ENCODE measurements around the gene IMMP2L.

Gene IMMP2L

GRCh38 chr7:110719741-110720140 is 842.6 kb downstream of the IMMP2L start:
- H3K27me3 ChIP-seq (ENCODE audit: low read length), result no peaks in the 10 kb centered on the region
- no peak overlapping the region for H2AFZ ChIP-seq (ENCODE audit: low read depth, low read length, severe bottlenecking)
- H4K20me1 ChIP-seq (ENCODE audit: low read depth, low read length), result no peaks in the 10 kb centered on the region
- no peak for TF ChIP-seq CTCF (IDR thresholded peaks at IDR 0.05; ENCODE audit: insufficient read depth, low read length, poor library complexity, severe bottlenecking)
- TF ChIP-seq EZH2phosphoT487 (conservative IDR thresholded peaks at IDR 0.05; ENCODE audit: low read length), result no peak
- no peaks in the 10 kb centered on the region for H3K9me2 ChIP-seq (replicated peaks; ENCODE audit: insufficient read depth, low read length)
- H3F3A ChIP-seq (ENCODE audit: insufficient read depth), result no peaks in the 10 kb centered on the region
- H3K36me3 ChIP-seq (ENCODE audit: low read length), result 0 out of 2 replicates have a peak, but pooled peaks cover 4% of the 10 kb centered on the region
- H3K9me3 ChIP-seq (ENCODE audit: insufficient read depth, low read length), result no peaks in the 10 kb centered on the region
- H3K4me2 ChIP-seq (ENCODE audit: low read depth, low read length, poor library complexity, severe bottlenecking), result no peak overlapping the region
- no peak overlapping the region for H3K9ac ChIP-seq (ENCODE audit: low read length)
- H3K27ac ChIP-seq (ENCODE audit: low read depth, low read length), result no peak overlapping the region
- H3K79me2 ChIP-seq (ENCODE audit: insufficient read depth, low read length), result no peaks in the 10 kb centered on the region
- no peak overlapping the region for H3K4me3 ChIP-seq (ENCODE audit: insufficient read depth, low read length, poor library complexity, severe bottlenecking)

GRCh38 chr7:110718503-110719205 is 843.6 kb downstream of the IMMP2L start:
- Histone ChIP-seq H3K27me3 (ENCODE audit: low read length) (no peaks in the 10 kb centered on the region), H3K9me3 (ENCODE audit: insufficient read depth, low read length) (no peaks in the 10 kb centered on the region), H3K27ac (ENCODE audit: low read depth, low read length) (no peak overlapping the region), H3K4me2 (ENCODE audit: low read depth, low read length, poor library complexity, severe bottlenecking) (no peak overlapping the region), H3K4me3 (ENCODE audit: insufficient read depth, low read length, poor library complexity, severe bottlenecking) (no peak overlapping the region), H3F3A (ENCODE audit: insufficient read depth) (no peaks in the 10 kb centered on the region), H4K20me1 (ENCODE audit: low read depth, low read length) (no peaks in the 10 kb centered on the region), H3K36me3 (ENCODE audit: low read length) (0 out of 2 replicates have a peak, but pooled peaks cover 4% of the 10 kb centered on the region), H3K9ac (ENCODE audit: low read length) (no peak overlapping the region), H3K79me2 (ENCODE audit: insufficient read depth, low read length) (no peaks in the 10 kb centered on the region), H2AFZ (ENCODE audit: low read depth, low read length, severe bottlenecking) (no peak overlapping the region), H3K9me2 (replicated peaks; ENCODE audit: insufficient read depth, low read length) (no peaks in the 10 kb centered on the region)
- TF ChIP-seq CTCF (IDR thresholded peaks at IDR 0.05; ENCODE audit: insufficient read depth, low read length, poor library complexity, severe bottlenecking), result no peak

- Histone ChIP-seq H3K79me2 (ENCODE audit: insufficient read depth, low read length) (no peaks in the 10 kb centered on the region), H3K4me2 (ENCODE audit: low read depth, low read length, poor library complexity, severe bottlenecking) (no peak overlapping the region), H3K36me3 (ENCODE audit: low read length) (no peaks in the 10 kb centered on the region), H3K27ac (ENCODE audit: low read depth, low read length) (no peak overlapping the region), H3K9ac (ENCODE audit: low read length) (no peak overlapping the region), H2AFZ (ENCODE audit: low read depth, low read length, severe bottlenecking) (no peak overlapping the region), H3F3A (ENCODE audit: insufficient read depth) (no peaks in the 10 kb centered on the region), H3K9me2 (replicated peaks; ENCODE audit: insufficient read depth, low read length) (no peaks in the 10 kb centered on the region), H4K20me1 (ENCODE audit: low read depth, low read length) (no peaks in the 10 kb centered on the region), H3K9me3 (ENCODE audit: insufficient read depth, low read length) (no peaks in the 10 kb centered on the region), H3K27me3 (ENCODE audit: low read length) (no peaks in the 10 kb centered on the region), H3K4me3 (ENCODE audit: insufficient read depth, low read length, poor library complexity, severe bottlenecking) (no peak overlapping the region)
- TF ChIP-seq CTCF (IDR thresholded peaks at IDR 0.05; ENCODE audit: insufficient read depth, low read length, poor library complexity, severe bottlenecking), result no peak
- TF ChIP-seq EZH2phosphoT487 (conservative IDR thresholded peaks at IDR 0.05; ENCODE audit: low read length), result no peak
Measured at GRCh38 chr7:110704225-110704624, 858.1 kb downstream of the IMMP2L start.

Measured in SU-DHL-6 (cell line).